GM23338 (cell line): Measurements from ENCODE around the gene HAT1. TPM values are rescaled to one million over a fixed set of nuclear protein-coding genes. Genes with fewer than 3 reads are reported as not detected.

Experiments
- ATAC-seq: fragments of 200-7000 bp; cut with Tn5 transposase; 3 replicates; pipeline ENCODE4 v1.9.1; 2020
- DNase-seq: peaks from one replicate; pipeline ENCODE4 v3.0.0-alpha.2; 2015; ENCODE audit warnings: low spot score
- H2AFZ ChIP-seq: fragments of 200-600 bp; sonication (generic); 2 replicates; pipeline ENCODE4 v1.8.0; 2016; ENCODE audit warnings: antibody characterized with exemption, mild to moderate bottlenecking, moderate library complexity
- H3F3A ChIP-seq: fragments of 200-600 bp; sonication (generic); replicated peaks from 2 replicates; pipeline ENCODE4 v1.8.0; 2017; ENCODE audit warnings: antibody characterized with exemption, mixed run types, low read depth
- H3K27ac ChIP-seq: fragments of 200-600 bp; sonication (generic); 2 replicates; pipeline ENCODE4 v1.6.1; 2016; ENCODE audit warnings: low read depth
- H3K27me3 ChIP-seq: fragments of 200-600 bp; sonication (generic); 2 replicates; pipeline ENCODE4 v1.8.0; 2016; ENCODE audit warnings: mild to moderate bottlenecking, mixed run types, moderate library complexity; ENCODE audit not compliant: insufficient read depth
- H3K36me3 ChIP-seq: fragments of 200-600 bp; sonication (generic); 2 replicates; pipeline ENCODE4 v1.8.0; 2016; ENCODE audit warnings: mild to moderate bottlenecking; ENCODE audit not compliant: insufficient read depth
- H3K4me1 ChIP-seq: fragments of 200-600 bp; sonication (generic); 2 replicates; pipeline ENCODE4 v1.8.0; 2016; ENCODE audit warnings: mild to moderate bottlenecking, moderate library complexity; ENCODE audit not compliant: insufficient read depth
- H3K4me2 ChIP-seq: fragments of 200-600 bp; sonication (generic); 2 replicates; pipeline ENCODE4 v1.7.1; 2017; ENCODE audit warnings: mixed run types
- H3K4me3 ChIP-seq: fragments of 200-600 bp; sonication (generic); 2 replicates; pipeline ENCODE4 v1.6.1; 2016; ENCODE audit warnings: mixed run types
- H3K79me2 ChIP-seq: fragments of 200-600 bp; sonication (generic); replicated peaks from 2 replicates; pipeline ENCODE4 v1.8.0; 2017; ENCODE audit warnings: mild to moderate bottlenecking; ENCODE audit not compliant: insufficient read depth
- H3K9me2 ChIP-seq: fragments of 200-600 bp; sonication (generic); 2 replicates; pipeline ENCODE4 v1.8.0; 2017; ENCODE audit not compliant: insufficient read depth
- H4K20me1 ChIP-seq: fragments of 200-600 bp; sonication (generic); replicated peaks from 2 replicates; pipeline ENCODE4 v1.8.0; 2017; ENCODE audit warnings: mild to moderate bottlenecking; ENCODE audit not compliant: insufficient read depth
- H3K27ac Mint-ChIP-seq: 2 replicates; pipeline ENCODE4 v1.8.0; 2020; ENCODE audit warnings: inconsistent platforms, mild to moderate bottlenecking, moderate library complexity, mixed read lengths
- H3K27me3 Mint-ChIP-seq: 3 replicates; pipeline ENCODE4 v1.8.0; 2022; ENCODE audit warnings: low read depth, mild to moderate bottlenecking, moderate library complexity, mixed read lengths, inconsistent platforms; ENCODE audit not compliant: insufficient read depth, poor library complexity
- H3K36me3 Mint-ChIP-seq: 3 replicates; pipeline ENCODE4 v1.8.0; 2021; ENCODE audit warnings: low read depth, mild to moderate bottlenecking, inconsistent platforms, moderate library complexity, mixed read lengths
- H3K4me1 Mint-ChIP-seq: 3 replicates; pipeline ENCODE4 v1.8.0; 2020; ENCODE audit warnings: mild to moderate bottlenecking, inconsistent platforms, mixed read lengths
- H3K4me3 Mint-ChIP-seq: 3 replicates; pipeline ENCODE4 v1.8.0; 2021; ENCODE audit warnings: moderate library complexity, mild to moderate bottlenecking, inconsistent platforms, mixed read lengths
- H3K9me3 Mint-ChIP-seq: 3 replicates; pipeline ENCODE4 v1.8.0; 2020; ENCODE audit warnings: moderate library complexity, mild to moderate bottlenecking, inconsistent platforms, mixed read lengths
- CREB1 ChIP-seq: fragments of 250-450 bp; sonication (Bioruptor Pico); IDR thresholded peaks from 2 replicates; pipeline ENCODE4 v1.5.0; 2020; ENCODE audit warnings: low read depth, mild to moderate bottlenecking, moderate library complexity
- CTCF ChIP-seq, 2 experiments: fragments of 200-600 bp in 1 of 2; sonication (generic) in 1 of 2; conservative IDR thresholded peaks; 2 replicates each; pipeline versions ENCODE4 v1.5.1 to v1.6.1; 2016 to 2017; ENCODE audit warnings: antibody characterized with exemption in 2 of 2, low read depth in 2 of 2, mild to moderate bottlenecking in 2 of 2, moderate library complexity in 1 of 2
- ETS1 ChIP-seq: IDR thresholded peaks from 2 replicates; pipeline ENCODE4 v1.6.1; 2016; ENCODE audit warnings: antibody characterized with exemption
- EZH2 ChIP-seq: fragments of 200-600 bp; sonication (generic); IDR thresholded peaks from one replicate; pipeline ENCODE4 v1.8.0; 2017; ENCODE audit warnings: antibody characterized with exemption, mild to moderate bottlenecking, low read depth; ENCODE audit not compliant: unreplicated experiment
- EZH2phosphoT487 ChIP-seq: fragments of 200-600 bp; sonication (generic); IDR thresholded peaks from one replicate; pipeline ENCODE4 v1.8.1; 2018; ENCODE audit warnings: antibody characterized with exemption; ENCODE audit not compliant: unreplicated experiment
- JUNB ChIP-seq: IDR thresholded peaks from one replicate; pipeline ENCODE4 v1.6.1; 2016; ENCODE audit warnings: antibody characterized with exemption; ENCODE audit not compliant: unreplicated experiment
- NANOG ChIP-seq: IDR thresholded peaks from 2 replicates; pipeline ENCODE4 v1.6.1; 2016; ENCODE audit warnings: antibody characterized with exemption, borderline replicate concordance
- POLR2AphosphoS5 ChIP-seq: IDR thresholded peaks from 2 replicates; pipeline ENCODE4 v1.6.1; 2016; ENCODE audit warnings: antibody characterized with exemption, low read depth
- REST ChIP-seq: IDR thresholded peaks from one replicate; pipeline ENCODE4 v1.6.1; 2018; ENCODE audit warnings: antibody characterized with exemption; ENCODE audit not compliant: unreplicated experiment
- STAT1 ChIP-seq: IDR thresholded peaks from one replicate; pipeline ENCODE4 v1.6.1; 2016; ENCODE audit warnings: antibody characterized with exemption; ENCODE audit not compliant: unreplicated experiment
- ZNF114 ChIP-seq: fragments of 250-450 bp; sonication (Bioruptor Pico); IDR thresholded peaks from 2 replicates; pipeline ENCODE4 v1.5.0; 2020; ENCODE audit warnings: mild to moderate bottlenecking, moderate library complexity
- ZNF331 ChIP-seq: fragments of 250-450 bp; sonication (Bioruptor Pico); IDR thresholded peaks from 2 replicates; pipeline ENCODE4 v1.5.0; 2020; ENCODE audit warnings: low read depth, mild to moderate bottlenecking, moderate library complexity
- ZNF462 ChIP-seq: fragments of 250-450 bp; sonication (Bioruptor Pico); IDR thresholded peaks from 2 replicates; pipeline ENCODE4 v1.5.0; 2020; ENCODE audit warnings: mild to moderate bottlenecking, moderate library complexity
- polyA plus RNA-seq: library from polyadenylated mRNA; unstranded; fragments of >200 nt; fragmentation: Nextera tagmentation; extraction: Ambion mirVana; gene quantifications from 2 replicates; pipeline ENCODE4 v1.2.1, GENCODE V29; 2016
- total RNA-seq: library from RNA; depleted of rRNA; stranded (reverse); fragments of >200 nt; shearing (Covaris generic); gene quantifications from 2 replicates; pipeline ENCODE4 v1.2.3, GENCODE V29; 2014

Gene HAT1
- total and polyA plus RNA-seq, 2 experiments from 2014 or later: 67.2 to 67.5 TPM

GRCh38 chr2:171996021-171996420 is 73.8 kb downstream of the HAT1 start:
- no peaks in the 10 kb centered on the region for H3K9me3 Mint-ChIP-seq
- Histone ChIP-seq H3K36me3 (no peaks in the 10 kb centered on the region), H3K4me3 (no peak overlapping the region), H4K20me1 (no peaks in the 10 kb centered on the region), H3K4me2 (no peak overlapping the region), H3F3A (no peaks in the 10 kb centered on the region), H3K79me2 (no peaks in the 10 kb centered on the region), H3K27ac (no peak overlapping the region), H3K9me2 (no peaks in the 10 kb centered on the region), H2AFZ (0 out of 2 replicates have a peak overlapping the region, but pooled peaks have one; percentile 12), H3K27me3 (peaks cover 16% of the 10 kb centered on the region), H3K4me1 (no peaks in the 10 kb centered on the region)
- peaks cover 7% of the 10 kb centered on the region for H3K27me3 Mint-ChIP-seq
- H3K4me1 Mint-ChIP-seq: peaks cover 13% of the 10 kb centered on the region
- DNase-seq (no peak), ATAC-seq (no peak)
- H3K4me3 Mint-ChIP-seq: no peak overlapping the region
- no peaks in the 10 kb centered on the region for H3K36me3 Mint-ChIP-seq
- TF ChIP-seq POLR2AphosphoS5 (no peak), EZH2 (no peak), CREB1 (CRISPR knock-in tag) (no peak), REST (no peak), CTCF (conservative IDR thresholded peaks at IDR 0.05; ENCODE audit: low read depth in 2 of 2) (no peak), ZNF331 (no peak), ETS1 (no peak), STAT1 (no peak), ZNF114 (CRISPR knock-in tag) (no peak), EZH2phosphoT487 (no peak), JUNB (no peak), NANOG (no peak), ZNF462 (CRISPR knock-in tag) (no peak)
- no peak overlapping the region for H3K27ac Mint-ChIP-seq
